Stimulated activated CD8-positive, alpha-beta memory T cell treated with anti-CD3 and anti-CD28 coated beads, Interleukin-15, amount 100 ng/mL, for 1 hour (primary cell): Measurements from ENCODE around the gene MST1R.

Experiments
- DNase-seq: peaks from one replicate; pipeline ENCODE4 v3.0.0-alpha.2; 2020; ENCODE audit warnings: low read depth

The MST1R gene

GRCh38 chr3:49877716-49878115 lies 26.0 kb downstream of the MST1R start:
- no peak for DNase-seq

DNA sequence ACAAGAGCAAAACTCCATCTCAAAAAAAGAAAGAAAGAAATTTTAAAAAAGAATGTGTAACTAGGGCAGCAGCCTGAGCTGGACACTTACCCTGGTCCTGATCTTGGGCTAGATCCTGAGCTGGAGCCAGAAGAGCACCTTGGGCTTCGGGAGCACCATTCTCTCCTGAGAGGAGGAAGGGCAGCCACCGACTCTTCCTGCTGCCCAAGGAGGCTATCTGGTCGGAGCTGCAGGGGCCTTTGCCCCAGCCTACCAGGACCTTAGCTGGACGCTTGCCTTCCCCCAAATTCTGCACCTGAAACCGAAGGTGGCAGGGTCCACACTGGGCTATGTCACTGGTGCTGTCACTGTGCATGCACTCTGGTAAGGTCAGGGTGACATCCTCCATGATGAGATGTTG lies 27.1 kb downstream of the MST1R start:
- no peak for DNase-seq

- DNase-seq, result no peak
Measured at GRCh38 chr3:49873623-49874022, 30.1 kb downstream of the MST1R start.

DNA sequence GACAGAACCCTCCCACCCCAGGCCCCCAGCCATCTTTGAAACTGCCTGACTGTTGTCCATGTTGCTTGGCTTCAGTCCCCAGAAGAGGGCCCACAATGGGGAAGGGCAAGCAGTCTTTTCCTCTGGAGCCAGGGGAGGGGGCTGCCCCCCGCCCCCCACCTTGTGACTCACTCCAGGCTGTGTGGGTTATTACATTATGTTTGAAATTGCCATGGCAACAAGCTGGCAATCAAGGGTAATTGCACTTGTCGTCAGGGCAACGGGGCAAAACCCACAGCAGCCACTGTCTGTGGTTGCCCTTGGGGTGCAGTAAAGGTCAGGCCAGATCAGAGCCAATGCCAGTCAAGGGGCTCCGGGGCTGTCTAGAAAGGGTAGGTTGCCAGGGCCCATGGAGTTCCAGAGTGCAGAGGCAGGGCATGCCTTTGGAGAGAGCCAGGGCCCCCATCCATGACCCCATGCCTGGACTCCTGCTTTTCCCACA lies 30.8 kb downstream of the MST1R start:
- DNase-seq, result no peak

DNA sequence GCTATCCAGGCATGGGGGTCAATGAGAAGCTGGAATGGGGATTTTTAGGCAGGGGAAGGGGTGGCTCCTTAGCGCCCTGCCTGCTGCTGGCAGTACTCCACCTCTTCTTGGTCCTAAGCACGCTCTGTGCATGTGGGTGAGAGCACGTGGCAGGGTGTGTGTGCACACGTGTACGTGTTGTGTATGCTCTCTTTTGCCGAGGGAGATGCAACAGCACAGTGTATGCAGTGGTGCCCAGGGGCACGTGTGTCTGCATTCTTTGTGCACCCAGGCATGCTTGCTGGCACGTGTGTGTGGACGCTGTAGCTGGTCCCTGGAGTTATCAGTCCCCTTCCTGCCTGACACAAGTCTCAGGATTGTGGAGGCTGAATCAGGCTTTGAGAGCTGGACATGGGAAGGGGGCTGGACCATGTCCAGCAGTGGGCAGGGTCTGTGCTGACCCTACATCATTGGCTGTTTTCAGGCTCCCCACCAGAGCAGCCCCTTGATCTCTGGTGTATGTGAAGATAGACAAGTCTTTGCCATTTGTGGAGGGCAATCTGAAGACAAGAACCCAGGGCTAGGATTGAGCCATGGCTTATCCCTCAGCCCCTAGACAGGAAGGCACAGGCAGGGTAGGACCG lies 32.0 kb downstream of the MST1R start:
- DNase-seq, result no peak

DNA sequence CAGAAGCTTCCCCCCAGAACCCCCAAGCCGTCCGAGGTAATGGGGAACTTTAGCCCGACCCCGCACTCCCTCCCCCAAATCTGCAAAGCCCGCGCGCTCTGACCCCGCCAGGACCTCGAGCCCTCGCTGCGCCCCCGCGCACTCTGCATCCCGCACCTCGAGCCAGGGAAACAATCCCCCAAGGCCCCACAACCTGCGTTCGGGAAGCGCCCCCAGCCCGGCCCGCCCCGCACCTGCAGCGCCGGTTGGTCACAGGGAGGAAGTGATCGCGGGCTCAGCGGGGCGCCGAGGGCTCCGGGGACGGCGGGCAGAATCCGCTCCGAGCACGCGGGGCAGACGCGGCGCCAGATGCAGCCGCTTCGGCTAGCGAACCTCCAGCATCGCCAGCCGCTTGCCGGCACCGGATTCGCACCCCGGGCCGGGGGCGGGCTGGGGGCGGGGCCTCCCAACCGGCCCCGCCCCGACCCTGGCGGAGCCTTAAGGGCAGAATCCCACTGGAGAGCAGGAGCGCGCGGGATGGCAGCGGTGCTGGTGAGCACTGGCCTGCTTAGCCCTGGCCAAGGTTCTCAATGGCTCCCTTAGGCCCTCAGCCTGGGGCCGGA lies 34.0 kb downstream of the MST1R start, which contains the start of gene CAMKV:
Gene CAMKV, minus strand, starts transcription at position 382 of the 602 bp plus-strand sequence. CDS start 7,518 bp downstream, outside the sequence.
- DNase-seq, result no peak

GRCh38 chr3:49868862-49869466 lies 34.7 kb downstream of the MST1R start:
- no peak for DNase-seq

- no peak for DNase-seq
Measured at GRCh38 chr3:49867871-49868321, 35.8 kb downstream of the MST1R start.

GRCh38 chr3:49867400-49867799 lies 36.3 kb downstream of the MST1R start:
- DNase-seq, result no peak

DNA sequence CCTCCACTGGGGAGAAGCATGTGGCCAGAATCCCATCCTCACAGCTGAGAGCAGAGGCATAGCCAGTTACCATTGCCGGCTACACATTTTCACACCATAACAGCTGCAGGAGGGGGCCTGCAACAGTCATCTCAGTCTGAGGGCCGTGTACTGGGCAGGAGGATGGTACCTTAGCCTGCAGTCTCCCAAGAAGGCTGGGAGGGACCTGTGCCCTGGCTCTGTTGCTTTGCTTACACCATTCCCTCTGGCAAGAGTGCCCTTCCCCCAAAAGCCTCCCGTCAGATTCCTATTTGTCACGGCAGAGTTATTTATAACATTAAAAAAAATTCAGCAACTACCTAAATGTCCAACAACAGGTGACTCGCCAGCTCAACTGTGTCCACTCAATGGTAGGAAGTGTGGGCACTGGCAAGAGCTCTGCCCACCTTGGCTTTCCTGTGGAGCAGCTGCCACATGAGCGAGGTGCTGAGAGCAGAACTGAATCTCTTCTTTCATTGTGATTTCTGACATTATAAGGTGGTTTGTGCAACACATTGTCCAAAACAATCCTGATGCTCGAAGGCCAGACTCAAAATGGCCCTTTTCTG lies 38.4 kb downstream of the MST1R start:
- no peak for DNase-seq

GRCh38 chr3:49864505-49864904 lies 39.2 kb downstream of the MST1R start:
- no peak for DNase-seq

- DNase-seq, result no peak
Measured at GRCh38 chr3:49859576-49860305, 43.9 kb downstream of the MST1R start.

DNA sequence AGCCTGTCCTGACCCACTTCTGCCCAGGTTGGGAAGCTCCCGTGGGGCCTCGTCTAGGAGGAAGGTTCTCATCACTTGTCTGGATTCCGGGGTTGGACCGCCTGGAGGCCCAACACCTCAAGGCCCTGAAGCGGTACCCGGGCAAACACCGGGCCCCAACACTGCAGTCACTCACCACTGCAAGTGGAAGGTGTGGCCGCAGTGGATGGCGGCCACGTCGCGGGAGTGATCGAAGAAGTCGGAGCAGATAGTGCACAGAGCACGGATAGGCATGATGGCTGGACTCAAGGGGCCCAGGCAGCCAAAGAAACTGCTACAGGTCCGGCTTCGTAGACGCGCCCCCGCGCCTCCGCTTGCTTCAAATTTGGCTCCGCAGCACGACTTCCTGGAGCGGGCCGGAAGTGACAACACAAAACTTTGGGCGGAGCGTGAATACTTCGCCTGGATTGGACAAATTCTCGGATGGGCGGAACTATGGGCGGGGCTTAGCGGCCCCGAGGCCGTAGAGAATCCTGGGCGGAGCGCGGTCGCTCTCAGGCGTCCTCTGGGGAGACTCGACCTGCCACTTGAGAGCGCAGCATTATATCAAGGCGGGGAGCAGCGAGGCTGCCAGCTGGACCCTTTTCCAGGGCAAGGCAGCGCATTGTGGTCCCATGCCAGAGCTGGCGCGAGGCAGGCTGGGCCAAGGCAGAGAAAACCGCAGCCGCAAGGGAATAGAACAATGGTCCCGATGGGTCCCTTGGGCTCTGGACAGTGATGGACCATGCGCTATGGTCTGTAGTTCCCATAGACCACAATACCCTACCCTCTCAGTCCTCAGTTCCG lies 47.3 kb downstream of the MST1R start, which contains the start of gene TRAIP:
Gene TRAIP, minus strand, starts transcription at position 384 of the 825 bp plus-strand sequence. Its CDS starts 111 bp downstream, at position 273.
- peak; percentile 93 for DNase-seq

DNA sequence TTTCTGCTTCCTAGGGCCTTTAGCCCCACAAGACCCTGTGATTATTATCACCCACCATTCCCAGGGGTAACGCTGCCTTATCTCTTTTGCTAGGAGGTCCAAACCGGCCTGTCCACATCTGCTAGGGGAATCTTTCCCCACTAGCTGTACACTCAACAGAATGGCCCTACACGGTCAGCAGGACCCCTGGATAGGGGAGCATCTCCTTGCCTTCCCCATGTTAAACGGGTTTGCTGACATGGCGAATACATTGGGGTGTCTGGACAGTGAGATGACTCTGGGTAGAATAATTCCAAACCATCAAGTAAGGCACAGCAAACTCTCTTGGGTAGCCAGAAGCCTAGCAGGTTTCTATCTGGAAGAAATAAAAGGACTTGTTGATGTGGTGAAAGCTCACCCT lies 48.0 kb downstream of the MST1R start:
- no peak for DNase-seq

GRCh38 chr3:49845694-49846093 lies 58.0 kb downstream of the MST1R start:
- no peak for DNase-seq

GRCh38 chr3:49844464-49845183 lies 59.0 kb downstream of the MST1R start:
- DNase-seq, result no peak

- no peak for DNase-seq
Measured at GRCh38 chr3:49842843-49843517, 60.7 kb downstream of the MST1R start.

GRCh38 chr3:49841806-49842205 lies 61.9 kb downstream of the MST1R start:
- DNase-seq, result no peak

DNA sequence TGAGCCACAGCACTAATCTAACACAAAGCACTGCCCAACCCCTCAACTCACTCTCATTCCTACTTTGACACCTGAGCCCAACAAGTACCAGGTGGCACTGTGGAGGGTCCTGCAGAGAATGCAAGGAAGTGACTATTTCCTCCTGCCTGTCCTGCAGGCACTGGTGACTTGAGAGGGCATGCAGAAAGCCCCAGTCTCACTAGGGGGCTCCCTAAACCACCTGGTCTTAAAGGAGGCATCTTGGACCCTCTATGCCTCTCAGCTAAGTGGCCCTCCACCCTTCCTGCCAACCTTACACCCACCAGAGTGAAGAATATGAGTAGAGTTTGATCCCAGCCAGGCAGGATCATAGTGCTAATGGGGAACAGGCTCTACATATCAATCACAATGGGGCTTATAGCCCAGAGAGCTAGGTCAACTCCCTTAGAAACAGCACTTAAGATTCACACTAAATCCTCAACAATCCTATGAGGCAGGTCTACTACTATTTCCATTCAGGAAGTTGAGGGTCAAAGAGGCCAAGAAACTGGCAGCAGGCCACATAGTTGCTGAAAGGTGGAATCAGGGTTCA lies 62.5 kb downstream of the MST1R start:
- no peak for DNase-seq

DNA sequence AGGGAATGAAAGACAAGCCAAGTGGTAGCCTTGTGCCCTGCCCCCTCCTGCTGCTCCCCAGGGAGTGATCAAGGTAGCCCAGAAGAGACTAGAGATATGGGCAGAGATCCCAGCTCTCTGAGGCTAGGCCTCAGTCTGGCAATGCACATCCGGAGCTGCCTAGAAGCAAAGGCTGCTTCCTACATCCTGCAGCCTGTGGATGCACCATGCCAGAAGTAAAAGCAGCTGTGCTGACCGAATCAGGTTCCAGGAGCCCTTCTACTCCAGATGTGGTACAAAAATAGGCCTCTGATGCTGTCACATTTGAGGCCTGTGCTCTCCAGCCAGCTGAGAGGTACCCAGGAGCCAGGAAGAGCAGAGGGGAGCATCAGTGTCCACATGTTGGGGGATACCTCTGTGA lies 63.3 kb downstream of the MST1R start:
- no peak for DNase-seq
